Activated CD8-positive, alpha-beta T cell treated with anti-CD3 and anti-CD28 coated beads, Interleukin-2, amount 10 ng/mL, durations not matched to agents 7 days and 5 days (primary cell): ENCODE data around the gene TBC1D2B. TPM values are rescaled to one million over a fixed set of nuclear protein-coding genes. Genes with fewer than 3 reads are reported as not detected.
"Not testable (repeated sequence)": the region's sequence is repeated elsewhere in the genome, so short reads cannot be mapped to it uniquely, and the experiment has no call there.

Experiments
- ATAC-seq: fragments of 150-1000 bp; cut with Tn5 transposase; one replicate; pipeline ENCODE4 v1.10.0; 2021; ENCODE audit warnings: moderate library complexity
- CTCF ChIA-PET: fragments of 350-600 bp; sonication (Branson Sonifier 250); formaldehyde crosslinking; loops from one replicate; lab custom pipeline; 2021; ENCODE audit warnings: antibody characterized with exemption; lab: Charles Lee
- POLR2A ChIA-PET: fragments of 350-600 bp; sonication (Branson Sonifier 250); formaldehyde crosslinking; loops from one replicate; lab custom pipeline; 2021; ENCODE audit warnings: antibody characterized with exemption; lab: Charles Lee
- DNase-seq: peaks from one replicate; pipeline ENCODE4 v3.0.0-alpha.2; 2020
- H3K27ac Mint-ChIP-seq: one replicate; pipeline ENCODE4 v1.8.0; 2021; ENCODE audit warnings: mild to moderate bottlenecking, mixed read lengths
- H3K27me3 Mint-ChIP-seq: one replicate; pipeline ENCODE4 v1.8.0; 2021; ENCODE audit warnings: low read depth, mixed read lengths
- H3K36me3 Mint-ChIP-seq: one replicate; pipeline ENCODE4 v1.8.0; 2021; ENCODE audit warnings: low read depth, mixed read lengths
- H3K4me1 Mint-ChIP-seq: one replicate; pipeline ENCODE4 v1.8.0; 2021; ENCODE audit warnings: low read depth, mixed read lengths
- H3K4me3 Mint-ChIP-seq: one replicate; pipeline ENCODE4 v1.8.0; 2021; ENCODE audit warnings: mild to moderate bottlenecking, mixed read lengths
- H3K9me3 Mint-ChIP-seq: one replicate; pipeline ENCODE4 v1.8.0; 2022; ENCODE audit warnings: mixed read lengths; ENCODE audit not compliant: insufficient read depth
- total RNA-seq, 2 experiments: library from RNA; stranded (reverse); gene quantifications; one replicate each; pipeline ENCODE4 v1.2.3, GENCODE V29; 2021

TBC1D2B gene
- total RNA-seq, 2 experiments from 2014 or later, result 109 to 119 TPM

GRCh38 chr15:77977903-77978758 is 99.4 kb downstream of the TBC1D2B start:
- H3K9me3 Mint-ChIP-seq, POLR2A ChIA-PET, ATAC-seq, H3K27ac Mint-ChIP-seq, H3K4me1 Mint-ChIP-seq, DNase-seq, H3K4me3 Mint-ChIP-seq, H3K27me3 Mint-ChIP-seq, H3K36me3 Mint-ChIP-seq: not testable (repeated sequence)
- CTCF ChIA-PET, result interaction anchor here (0.6 kb wide), 1 partner anchor 314 kb away, joined by 4 read pairs; no protein-coding TSS in a partner anchor

DNA sequence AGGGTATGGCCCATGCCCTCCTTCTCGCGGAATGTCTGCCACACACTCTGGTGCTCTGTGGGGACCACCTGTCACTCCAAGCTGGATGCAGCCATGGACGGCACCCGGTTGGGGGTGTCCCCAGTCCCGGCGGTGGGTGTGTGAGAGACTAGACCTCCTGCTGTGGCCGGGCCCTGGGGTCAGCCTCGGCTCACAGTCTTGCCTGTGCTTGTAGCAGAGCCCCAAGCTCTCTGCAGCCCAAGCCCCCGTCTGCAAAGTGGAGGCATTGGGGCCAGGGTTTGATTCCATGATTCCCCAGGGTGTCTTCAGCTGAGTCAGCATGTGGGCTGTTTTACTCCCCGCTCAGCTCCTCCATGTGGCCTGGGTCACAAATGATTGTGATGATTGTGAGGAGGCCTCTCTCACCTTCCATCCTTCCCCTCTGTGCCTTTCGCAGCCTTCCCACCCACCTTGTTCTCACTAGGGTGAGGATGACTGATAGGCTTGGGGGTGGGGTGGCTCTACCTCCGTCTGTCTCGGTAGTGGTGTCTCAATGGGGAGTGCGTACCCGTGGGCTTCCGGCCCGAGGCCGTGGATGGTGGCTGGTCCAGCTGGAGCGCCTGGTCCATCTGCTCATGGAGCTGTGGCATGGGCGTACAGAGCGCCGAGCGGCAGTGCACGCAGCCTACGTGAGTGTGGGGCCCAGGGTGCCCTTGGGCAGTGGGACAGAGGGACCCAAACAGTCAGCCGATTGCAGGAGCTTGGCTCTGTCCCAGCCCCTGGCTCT is 100.6 kb downstream of the TBC1D2B start:
- H3K9me3 Mint-ChIP-seq, ATAC-seq, H3K27me3 Mint-ChIP-seq, POLR2A ChIA-PET, H3K4me3 Mint-ChIP-seq, CTCF ChIA-PET, H3K27ac Mint-ChIP-seq, H3K36me3 Mint-ChIP-seq, H3K4me1 Mint-ChIP-seq, DNase-seq: not testable (repeated sequence)

- H3K36me3 Mint-ChIP-seq, DNase-seq, H3K9me3 Mint-ChIP-seq, H3K4me1 Mint-ChIP-seq, CTCF ChIA-PET, H3K27me3 Mint-ChIP-seq, POLR2A ChIA-PET, ATAC-seq, H3K4me3 Mint-ChIP-seq, H3K27ac Mint-ChIP-seq: not testable (repeated sequence)
Observed at GRCh38 chr15:77976095-77976450, 101.4 kb downstream of the TBC1D2B start.

- Mint-ChIP-seq H3K9me3 (no peaks in the 10 kb centered on the region), H3K27me3 (peaks cover under 1% of the 10 kb centered on the region), H3K36me3 (no peaks in the 10 kb centered on the region), H3K4me3 (no peak overlapping the region), H3K4me1 (peaks cover 1% of the 10 kb centered on the region), H3K27ac (no peak overlapping the region)
- ChIA-PET CTCF (no interaction called here), POLR2A (no interaction called here)
- DNase-seq (no peak), ATAC-seq (no peak)
Observed at GRCh38 chr15:77975332-77976094, 102.0 kb downstream of the TBC1D2B start.

DNA sequence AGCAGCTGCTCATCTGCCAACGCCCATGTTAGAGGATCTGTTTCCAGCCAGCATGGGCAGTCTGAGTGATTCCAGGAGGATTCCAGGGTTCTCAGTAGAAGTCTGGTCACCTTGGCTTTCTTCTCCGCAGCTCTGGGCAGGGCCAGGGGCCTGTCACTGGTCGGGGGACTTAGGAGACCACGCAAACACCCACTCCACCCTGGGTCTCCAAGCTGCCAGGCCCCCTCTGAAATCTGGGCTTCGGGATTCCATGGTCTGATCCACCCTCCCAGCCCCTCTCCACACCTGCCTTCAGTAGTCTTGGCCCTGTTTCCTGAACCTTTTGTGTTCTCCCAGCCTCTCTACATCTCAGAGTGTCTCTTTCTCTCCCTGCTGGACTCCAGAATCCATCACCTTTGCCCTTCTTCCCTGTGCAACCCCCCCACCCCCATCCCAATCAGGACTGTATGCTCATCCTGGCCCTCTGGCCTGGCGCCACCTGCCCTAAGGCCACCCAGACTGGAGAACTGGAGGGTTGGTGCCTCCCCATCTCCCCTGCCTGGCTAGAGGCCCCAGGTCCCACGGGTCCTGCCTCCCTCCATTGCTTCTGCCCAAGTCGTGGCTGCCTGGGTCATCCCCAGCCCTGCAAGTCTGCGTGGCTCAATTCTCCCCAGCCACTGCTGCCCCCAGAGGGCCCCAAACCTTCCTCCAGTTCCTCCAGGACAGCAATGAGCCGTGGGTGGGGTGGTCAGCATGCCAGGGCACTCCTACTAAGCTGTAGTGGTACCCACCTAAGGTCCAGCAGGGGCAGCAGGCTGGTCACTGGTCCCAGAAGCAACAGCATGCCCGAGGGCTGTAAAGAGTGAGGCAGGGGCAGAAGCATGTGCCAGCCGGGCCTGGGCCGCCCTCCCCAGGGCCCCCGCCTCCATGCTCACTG is 102.8 kb downstream of the TBC1D2B start:
- CTCF ChIA-PET, result no interaction called here
- POLR2A ChIA-PET, result no interaction called here
- peaks cover 3% of the 10 kb centered on the region for H3K27me3 Mint-ChIP-seq
- H3K27ac Mint-ChIP-seq, result no peak overlapping the region
- H3K36me3 Mint-ChIP-seq, result no peaks in the 10 kb centered on the region
- no peak overlapping the region for H3K4me3 Mint-ChIP-seq
- ATAC-seq (no peak), DNase-seq (no peak)
- H3K9me3 Mint-ChIP-seq, result no peaks in the 10 kb centered on the region
- H3K4me1 Mint-ChIP-seq, result peaks cover 1% of the 10 kb centered on the region

DNA sequence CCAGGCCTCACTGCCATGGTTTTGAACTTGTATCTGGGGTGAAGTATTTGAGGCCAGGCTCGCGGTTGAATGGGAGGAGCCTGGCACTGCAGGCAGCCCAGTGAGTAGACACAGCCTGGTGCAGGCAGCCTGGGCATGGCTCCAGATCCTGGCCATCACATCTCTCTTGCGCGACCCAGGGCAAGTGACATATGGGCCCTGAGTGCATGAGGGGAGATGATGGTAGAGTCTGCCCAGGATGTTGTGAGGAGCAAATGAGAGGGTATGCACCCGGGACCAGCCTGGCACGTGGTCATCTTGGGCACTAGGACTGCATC is 103.5 kb downstream of the TBC1D2B start:
- POLR2A ChIA-PET, result no interaction called here
- Mint-ChIP-seq H3K36me3 (no peaks in the 10 kb centered on the region), H3K9me3 (no peaks in the 10 kb centered on the region), H3K27ac (peak overlapping the region; percentile 34), H3K4me1 (peaks cover 1% of the 10 kb centered on the region), H3K4me3 (no peak overlapping the region), H3K27me3 (peaks cover 7% of the 10 kb centered on the region)
- no peak for ATAC-seq
- no peak for DNase-seq
- CTCF ChIA-PET, result no interaction called here

GRCh38 chr15:77973273-77974097 is 104.0 kb downstream of the TBC1D2B start:
- DNase-seq, H3K27me3 Mint-ChIP-seq, ATAC-seq, H3K27ac Mint-ChIP-seq, CTCF ChIA-PET, H3K36me3 Mint-ChIP-seq, POLR2A ChIA-PET, H3K4me3 Mint-ChIP-seq, H3K4me1 Mint-ChIP-seq, H3K9me3 Mint-ChIP-seq: not testable (repeated sequence)

GRCh38 chr15:77972706-77973105 is 104.8 kb downstream of the TBC1D2B start:
- H3K36me3 Mint-ChIP-seq, DNase-seq, ATAC-seq, CTCF ChIA-PET, POLR2A ChIA-PET, H3K27me3 Mint-ChIP-seq, H3K4me3 Mint-ChIP-seq, H3K4me1 Mint-ChIP-seq, H3K9me3 Mint-ChIP-seq, H3K27ac Mint-ChIP-seq: not testable (repeated sequence)

- H3K9me3 Mint-ChIP-seq, H3K4me3 Mint-ChIP-seq, H3K36me3 Mint-ChIP-seq, ATAC-seq, H3K27me3 Mint-ChIP-seq, DNase-seq, CTCF ChIA-PET, H3K27ac Mint-ChIP-seq, H3K4me1 Mint-ChIP-seq, POLR2A ChIA-PET: not testable (repeated sequence)
Observed at GRCh38 chr15:77971875-77972274, 105.6 kb downstream of the TBC1D2B start.

DNA sequence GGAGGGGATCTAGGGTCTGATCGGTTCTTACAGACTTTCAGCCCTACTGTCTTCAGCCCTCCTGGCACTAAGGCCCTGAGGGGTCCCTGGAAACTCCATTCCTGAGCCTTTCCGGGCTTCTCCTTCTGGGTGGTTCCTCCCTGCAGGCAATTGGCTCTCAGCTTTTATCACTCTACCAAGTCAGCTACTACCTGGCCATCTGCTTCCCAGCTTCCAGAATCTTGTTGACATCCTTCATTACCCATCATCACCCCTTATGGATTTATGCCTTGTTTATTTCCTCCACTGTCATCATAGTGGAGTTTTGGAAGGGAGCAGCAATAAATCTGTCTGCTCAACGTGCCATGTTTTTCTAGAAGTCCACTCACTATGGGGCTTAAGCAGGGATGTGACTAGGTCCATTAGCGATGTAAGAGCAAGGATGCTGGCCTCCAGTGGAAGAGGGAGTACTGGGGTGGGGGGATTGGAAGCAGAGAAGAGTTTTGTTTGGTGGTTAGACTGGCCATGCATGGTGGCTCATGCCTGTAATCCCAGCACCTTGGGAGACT is 106.6 kb downstream of the TBC1D2B start:
- H3K27ac Mint-ChIP-seq, H3K36me3 Mint-ChIP-seq, DNase-seq, H3K4me3 Mint-ChIP-seq, H3K27me3 Mint-ChIP-seq, ATAC-seq, H3K9me3 Mint-ChIP-seq, CTCF ChIA-PET, POLR2A ChIA-PET: not testable (repeated sequence)
- peaks cover 11% of the 10 kb centered on the region for H3K4me1 Mint-ChIP-seq
